Activated naive CD8-positive, alpha-beta T cell treated with anti-CD3 and anti-CD28 coated beads, Interleukin-2, amount 10 ng/mL, durations not matched to agents 7 days and 5 days (primary cell): Measurements from ENCODE around the gene SYNGR3. TPM values are rescaled to one million over a fixed set of nuclear protein-coding genes. Genes with fewer than 3 reads are reported as not detected.

Source experiments
- ATAC-seq: fragments of 150-1000 bp; cut with Tn5 transposase; one replicate; pipeline ENCODE4 v1.10.0; 2021; ENCODE audit warnings: low read depth, moderate library complexity
- POLR2A ChIA-PET: fragments of 350-600 bp; sonication (Branson Sonifier 250); formaldehyde crosslinking; loops from one replicate; lab custom pipeline; 2021; ENCODE audit warnings: antibody characterized with exemption; lab: Charles Lee
- DNase-seq: peaks from one replicate; pipeline ENCODE4 v3.0.0; 2021
- H3K27ac Mint-ChIP-seq: one replicate; pipeline ENCODE4 v1.8.0; 2022; ENCODE audit warnings: mild to moderate bottlenecking, mixed read lengths
- H3K27me3 Mint-ChIP-seq: one replicate; pipeline ENCODE4 v1.8.0; 2022; ENCODE audit warnings: mild to moderate bottlenecking, moderate library complexity, mixed read lengths
- H3K36me3 Mint-ChIP-seq: one replicate; pipeline ENCODE4 v1.8.0; 2021; ENCODE audit warnings: mild to moderate bottlenecking, mixed read lengths
- H3K4me1 Mint-ChIP-seq: one replicate; pipeline ENCODE4 v1.8.0; 2021; ENCODE audit warnings: mixed read lengths
- H3K4me3 Mint-ChIP-seq: one replicate; pipeline ENCODE4 v1.8.0; 2022; ENCODE audit warnings: mild to moderate bottlenecking, moderate library complexity, mixed read lengths
- H3K9me3 Mint-ChIP-seq: one replicate; pipeline ENCODE4 v1.8.0; 2021; ENCODE audit warnings: mixed read lengths
- total RNA-seq, 2 experiments: library from RNA; stranded (reverse); gene quantifications; one replicate each; pipeline ENCODE4 v1.2.3, GENCODE V29; 2021

SYNGR3 gene
- 1 to 10 TPM; 2.0 to 2.2 TPM for total RNA-seq

- H3K36me3 Mint-ChIP-seq: no peaks in the 10 kb centered on the region
- POLR2A ChIA-PET: interaction anchor here (3.4 to 5.7 kb wide), 2 partner anchors 18 to 25 kb away, joined by 15 to 36 read pairs; partner anchors contain the start of genes RPS2 and TBL3
- DNase-seq: peak; percentile 57
- no peaks in the 10 kb centered on the region for H3K9me3 Mint-ChIP-seq
- ATAC-seq: no peak
- H3K27ac Mint-ChIP-seq: peak within 1 kb of the TSS; percentile 67
- H3K27me3 Mint-ChIP-seq: peaks cover 13% of the 10 kb centered on the region
- peak within 1 kb of the TSS; percentile 75 for H3K4me3 Mint-ChIP-seq
- peaks cover 24% of the 10 kb centered on the region for H3K4me1 Mint-ChIP-seq
Measured at GRCh38 chr16:1989209-1990100, at the start of gene SYNGR3. Gene SYNGR3, plus strand, starts transcription at chr16:1989970. Its CDS starts 133 bp downstream, at chr16:1990103.

- no peak for ATAC-seq
- POLR2A ChIA-PET: interaction anchor here (1.0 to 3.2 kb wide), 3 partner anchors 25 to 215 kb away, joined by 3 to 30 read pairs (median 3); partner anchors contain the start of genes RNF151, RPS2 and TRAF7
- no peak overlapping the region for H3K4me3 Mint-ChIP-seq
Measured at GRCh38 chr16:1940273-1941161, 49.3 kb upstream of the SYNGR3 start.

GRCh38 chr16:1941162-1942046, 48.4 kb upstream of the SYNGR3 start:
- Mint-ChIP-seq H3K27me3 (no peaks in the 10 kb centered on the region), H3K27ac (no peak overlapping the region), H3K36me3 (no peaks in the 10 kb centered on the region), H3K9me3 (no peaks in the 10 kb centered on the region), H3K4me1 (peaks cover 10% of the 10 kb centered on the region), H3K4me3 (peak overlapping the region; percentile 85)
- ATAC-seq (no peak), DNase-seq (no peak)
- POLR2A ChIA-PET: interaction anchor here (0.6 to 3.2 kb wide), 3 partner anchors 24 to 115 kb away, joined by 3 to 30 read pairs (median 3); partner anchors contain the start of genes RNF151 and RPS2

More at GRCh38 chr16:1940273-1941161, 49.3 kb upstream of the SYNGR3 start:
- no peaks in the 10 kb centered on the region for H3K27me3 Mint-ChIP-seq
- DNase-seq: no peak
- H3K4me1 Mint-ChIP-seq: peaks cover 10% of the 10 kb centered on the region
- no peak overlapping the region for H3K27ac Mint-ChIP-seq
- H3K36me3 Mint-ChIP-seq: no peaks in the 10 kb centered on the region
- no peaks in the 10 kb centered on the region for H3K9me3 Mint-ChIP-seq

- Mint-ChIP-seq H3K27ac (peak overlapping the region; percentile 64), H3K9me3 (no peaks in the 10 kb centered on the region), H3K36me3 (no peaks in the 10 kb centered on the region), H3K4me3 (peak overlapping the region; percentile 85), H3K27me3 (no peaks in the 10 kb centered on the region), H3K4me1 (peaks cover 10% of the 10 kb centered on the region)
- ATAC-seq (no peak), DNase-seq (no peak)
- POLR2A ChIA-PET: interaction anchor here (1.0 to 3.2 kb wide), 4 partner anchors 13 to 116 kb away, joined by 3 to 30 read pairs (median 6); partner anchors contain the start of genes NDUFB10, RNF151 and RPS2
Measured at GRCh38 chr16:1942047-1942809, 47.5 kb upstream of the SYNGR3 start.

GRCh38 chr16:1942810-1943726, 46.7 kb upstream of the SYNGR3 start, which contains the start of gene MSRB1:
Gene MSRB1, minus strand, starts transcription at chr16:1943199. Its CDS starts 43 bp downstream, at chr16:1943156.
- DNase-seq: peak; percentile 100
- POLR2A ChIA-PET: interaction anchor here (0.6 to 3.2 kb wide), 5 partner anchors 14 to 271 kb away, joined by 3 to 30 read pairs (median 4); partner anchors contain the start of genes NDUFB10, RNF151 and RPS2
- H3K36me3 Mint-ChIP-seq: no peaks in the 10 kb centered on the region
- H3K9me3 Mint-ChIP-seq: no peaks in the 10 kb centered on the region
- H3K4me3 Mint-ChIP-seq: peak within 1 kb of the TSS; percentile 85
- peaks cover 10% of the 10 kb centered on the region for H3K4me1 Mint-ChIP-seq
- H3K27ac Mint-ChIP-seq: peak within 1 kb of the TSS; percentile 69
- H3K27me3 Mint-ChIP-seq: no peaks in the 10 kb centered on the region
- ATAC-seq: peak; percentile 95

GRCh38 chr16:1944612-1945199, 45.1 kb upstream of the SYNGR3 start:
- no peaks in the 10 kb centered on the region for H3K9me3 Mint-ChIP-seq
- ATAC-seq (no peak), DNase-seq (no peak)
- POLR2A ChIA-PET: interaction anchor here (0.7 to 1.9 kb wide), 2 partner anchors 16 to 36 kb away, joined by 3 to 4 read pairs; no protein-coding TSS in a partner anchor
- H3K27me3 Mint-ChIP-seq: no peaks in the 10 kb centered on the region
- H3K4me1 Mint-ChIP-seq: peaks cover 10% of the 10 kb centered on the region
- peak overlapping the region; percentile 21 for H3K4me3 Mint-ChIP-seq
- H3K36me3 Mint-ChIP-seq: no peaks in the 10 kb centered on the region
- H3K27ac Mint-ChIP-seq: no peak overlapping the region

- Mint-ChIP-seq H3K36me3 (no peaks in the 10 kb centered on the region), H3K9me3 (no peaks in the 10 kb centered on the region), H3K27me3 (no peaks in the 10 kb centered on the region), H3K4me3 (no peak overlapping the region), H3K27ac (no peak overlapping the region), H3K4me1 (peaks cover 10% of the 10 kb centered on the region)
- ATAC-seq (no peak), DNase-seq (no peak)
- POLR2A ChIA-PET: interaction anchor here (1.8 kb wide), 1 partner anchor 19 kb away, joined by 10 read pairs; the partner anchor contains the start of gene RPS2
Measured at GRCh38 chr16:1945559-1946391, 44.0 kb upstream of the SYNGR3 start.

- no peaks in the 10 kb centered on the region for H3K36me3 Mint-ChIP-seq
- no peak for ATAC-seq
- H3K27ac Mint-ChIP-seq: no peak overlapping the region
- no peak overlapping the region for H3K4me3 Mint-ChIP-seq
- POLR2A ChIA-PET: interaction anchor here (1.8 kb wide), 1 partner anchor 18 kb away, joined by 10 read pairs; the partner anchor contains the start of gene RPS2
- no peak for DNase-seq
- no peaks in the 10 kb centered on the region for H3K27me3 Mint-ChIP-seq
- no peaks in the 10 kb centered on the region for H3K9me3 Mint-ChIP-seq
- peaks cover 10% of the 10 kb centered on the region for H3K4me1 Mint-ChIP-seq
Measured at GRCh38 chr16:1946495-1947368, 43.0 kb upstream of the SYNGR3 start.

- DNase-seq (no peak), ATAC-seq (no peak)
- H3K27ac Mint-ChIP-seq: no peak overlapping the region
- no peak overlapping the region for H3K4me3 Mint-ChIP-seq
- no peaks in the 10 kb centered on the region for H3K36me3 Mint-ChIP-seq
- peaks cover 7% of the 10 kb centered on the region for H3K4me1 Mint-ChIP-seq
- H3K27me3 Mint-ChIP-seq: no peaks in the 10 kb centered on the region
- POLR2A ChIA-PET: no interaction called here
- H3K9me3 Mint-ChIP-seq: no peaks in the 10 kb centered on the region
Measured at GRCh38 chr16:1947369-1947670, 42.5 kb upstream of the SYNGR3 start.
